Astrocyte (in vitro differentiated cells and primary cell): ENCODE data around the gene PSRC1.

ENCODE experiments used
- EZH2 ChIP-seq: IDR thresholded peaks from 2 replicates; pipeline ENCODE4 v1.6.1; 2012; ENCODE audit warnings: mild to moderate bottlenecking, low read length, inconsistent platforms; ENCODE audit not compliant: insufficient read depth
- TF ChIP-seq, protein P1 (sequence below): IDR thresholded peaks from 2 replicates; pipeline ENCODE4 v1.5.1; 2011; ENCODE audit warnings: low read depth, mild to moderate bottlenecking, inconsistent platforms, low read length, moderate library complexity; ENCODE audit not compliant: insufficient read depth

DNA sequence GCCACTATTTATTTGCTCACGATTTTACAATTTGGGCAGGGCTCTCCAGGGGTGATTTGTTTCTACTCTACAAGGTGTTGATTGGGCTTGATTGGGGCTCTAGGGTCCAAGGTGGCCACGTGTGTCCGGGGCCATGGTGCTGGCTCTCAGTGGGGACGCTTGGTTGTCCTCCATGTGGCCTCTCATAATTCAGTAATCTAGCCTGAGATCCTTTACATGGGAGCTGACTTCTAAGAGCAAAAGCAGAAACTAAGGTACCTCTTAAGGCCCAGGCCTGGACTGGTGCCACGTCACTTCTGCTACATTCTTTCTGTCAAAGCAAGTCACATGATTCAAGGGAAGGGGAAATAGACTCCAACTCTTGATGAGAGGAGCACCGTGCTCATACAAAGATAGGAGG lies 8.1 kb upstream of the PSRC1 start:
- TF ChIP-seq, protein P1, sequence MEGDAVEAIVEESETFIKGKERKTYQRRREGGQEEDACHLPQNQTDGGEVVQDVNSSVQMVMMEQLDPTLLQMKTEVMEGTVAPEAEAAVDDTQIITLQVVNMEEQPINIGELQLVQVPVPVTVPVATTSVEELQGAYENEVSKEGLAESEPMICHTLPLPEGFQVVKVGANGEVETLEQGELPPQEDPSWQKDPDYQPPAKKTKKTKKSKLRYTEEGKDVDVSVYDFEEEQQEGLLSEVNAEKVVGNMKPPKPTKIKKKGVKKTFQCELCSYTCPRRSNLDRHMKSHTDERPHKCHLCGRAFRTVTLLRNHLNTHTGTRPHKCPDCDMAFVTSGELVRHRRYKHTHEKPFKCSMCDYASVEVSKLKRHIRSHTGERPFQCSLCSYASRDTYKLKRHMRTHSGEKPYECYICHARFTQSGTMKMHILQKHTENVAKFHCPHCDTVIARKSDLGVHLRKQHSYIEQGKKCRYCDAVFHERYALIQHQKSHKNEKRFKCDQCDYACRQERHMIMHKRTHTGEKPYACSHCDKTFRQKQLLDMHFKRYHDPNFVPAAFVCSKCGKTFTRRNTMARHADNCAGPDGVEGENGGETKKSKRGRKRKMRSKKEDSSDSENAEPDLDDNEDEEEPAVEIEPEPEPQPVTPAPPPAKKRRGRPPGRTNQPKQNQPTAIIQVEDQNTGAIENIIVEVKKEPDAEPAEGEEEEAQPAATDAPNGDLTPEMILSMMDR, result no peak
- no peak for TF ChIP-seq EZH2
